HEK293T (cell line): Measurements from ENCODE around the gene TEC.
"Not testable (repeated sequence)": the region's sequence is repeated elsewhere in the genome, so short reads cannot be mapped to it uniquely, and the experiment has no call there.

Source experiments
- CTCF ChIA-PET: fragments of 350-600 bp; formaldehyde crosslinking; extraction: SDS; loops from one replicate; lab custom pipeline; 2021; ENCODE audit warnings: antibody characterized with exemption, inconsistent platforms; lab: Yijun Ruan, JAX
- POLR2A ChIA-PET: fragments of 350-600 bp; formaldehyde crosslinking; extraction: SDS; loops from one replicate; lab custom pipeline; 2020; ENCODE audit warnings: antibody characterized with exemption, inconsistent platforms; lab: Yijun Ruan, JAX
- DNase-seq: peaks from one replicate; pipeline ENCODE4 v3.0.0; 2012; ENCODE audit warnings: mixed read lengths; ENCODE audit errors: extremely low spot score
- ARNT ChIP-seq: fragments of 450-650 bp; IDR thresholded peaks from 2 replicates; pipeline ENCODE4 v1.6.1; 2017; ENCODE audit warnings: mild to moderate bottlenecking
- BHLHE40 ChIP-seq: fragments of 450-650 bp; IDR thresholded peaks from 2 replicates; pipeline ENCODE4 v1.6.1; 2016; ENCODE audit warnings: mild to moderate bottlenecking, moderate library complexity, borderline replicate concordance
- CTBP1 ChIP-seq: fragments of 450-650 bp; IDR thresholded peaks from 2 replicates; pipeline ENCODE4 v1.6.1; 2016; ENCODE audit warnings: borderline replicate concordance
- ELF4 ChIP-seq: fragments of 450-650 bp; IDR thresholded peaks from 2 replicates; pipeline ENCODE4 v1.6.1; 2017; ENCODE audit warnings: antibody characterized with exemption
- FOXK2 ChIP-seq: fragments of 450-650 bp; IDR thresholded peaks from 2 replicates; pipeline ENCODE4 v1.6.1; 2016; ENCODE audit warnings: mild to moderate bottlenecking
- FOXM1 ChIP-seq: fragments of 450-650 bp; IDR thresholded peaks from 2 replicates; pipeline ENCODE4 v1.6.1; 2017; ENCODE audit warnings: mild to moderate bottlenecking, borderline replicate concordance
- HDGF ChIP-seq: fragments of 450-650 bp; IDR thresholded peaks from 2 replicates; pipeline ENCODE4 v1.6.1; 2017; ENCODE audit warnings: antibody characterized with exemption, borderline replicate concordance
- L3MBTL2 ChIP-seq: fragments of 450-650 bp; conservative IDR thresholded peaks from 2 replicates; pipeline ENCODE4 v1.6.1; 2016; ENCODE audit warnings: mild to moderate bottlenecking
- LEF1 ChIP-seq: fragments of 450-650 bp; IDR thresholded peaks from 2 replicates; pipeline ENCODE4 v1.6.1; 2017; ENCODE audit warnings: mild to moderate bottlenecking, borderline replicate concordance
- NFRKB ChIP-seq: fragments of 450-650 bp; IDR thresholded peaks from 2 replicates; pipeline ENCODE4 v1.6.1; 2016; ENCODE audit warnings: mild to moderate bottlenecking, moderate library complexity
- PKNOX1 ChIP-seq: fragments of 450-650 bp; IDR thresholded peaks from 2 replicates; pipeline ENCODE4 v1.6.1; 2016
- SP1 ChIP-seq: fragments of 450-650 bp; IDR thresholded peaks from 2 replicates; pipeline ENCODE4 v1.6.1; 2017
- SUZ12 ChIP-seq: fragments of 450-650 bp; IDR thresholded peaks from 2 replicates; pipeline ENCODE4 v1.6.1; 2016; ENCODE audit warnings: mild to moderate bottlenecking
- TARDBP ChIP-seq: fragments of 450-650 bp; IDR thresholded peaks from 2 replicates; pipeline ENCODE4 v1.6.1; 2016
- ZNF384 ChIP-seq: fragments of 450-650 bp; IDR thresholded peaks from 2 replicates; pipeline ENCODE4 v1.6.1; 2016

The TEC gene

GRCh38 chr4:48290146-48290772, 20.6 kb upstream of the TEC start:
- TF ChIP-seq SUZ12 (no peak), CTBP1 (no peak), TARDBP (no peak), SP1 (no peak), ZNF384 (no peak), FOXM1 (no peak)
- peak; percentile 55 for DNase-seq
- POLR2A ChIA-PET = no interaction called here
- CTCF ChIA-PET = interaction anchor here (0.9 to 1.0 kb wide), 2 partner anchors 13 to 18 kb away, joined by 3 read pairs; no protein-coding TSS in a partner anchor

- POLR2A ChIA-PET, DNase-seq, CTCF ChIA-PET: not testable (repeated sequence)
Measured at GRCh38 chr4:48286060-48286459, 16.4 kb upstream of the TEC start.

GRCh38 chr4:48285640-48286039, 16.0 kb upstream of the TEC start:
- CTCF ChIA-PET, POLR2A ChIA-PET, DNase-seq: not testable (repeated sequence)

- no peak for DNase-seq
- TF ChIP-seq HDGF (no peak), SUZ12 (no peak), LEF1 (no peak), L3MBTL2 (no peak), FOXM1 (no peak), NFRKB (no peak), PKNOX1 (no peak), TARDBP (no peak), CTBP1 (no peak), ARNT (no peak)
- ChIA-PET CTCF (no interaction called here), POLR2A (no interaction called here)
Measured at GRCh38 chr4:48275686-48276085, 6.0 kb upstream of the TEC start.

GRCh38 chr4:48275247-48275646, 5.6 kb upstream of the TEC start:
- POLR2A ChIA-PET = no interaction called here
- CTCF ChIA-PET = interaction anchor here (0.8 kb wide), 1 partner anchor 138 kb away, joined by 3 read pairs; no protein-coding TSS in a partner anchor
- no peak for TF ChIP-seq BHLHE40
- no peak for TF ChIP-seq SUZ12
- DNase-seq = no peak

GRCh38 chr4:48271626-48272025, 2.0 kb upstream of the TEC start:
- POLR2A ChIA-PET = no interaction called here
- no peak for DNase-seq
- TF ChIP-seq TARDBP = no peak
- CTCF ChIA-PET = no interaction called here

- POLR2A ChIA-PET = no interaction called here
- TF ChIP-seq LEF1 (no peak), ELF4 (no peak), HDGF (no peak), CTBP1 (no peak), SP1 (no peak), BHLHE40 (no peak), FOXK2 (no peak)
- DNase-seq = no peak
- CTCF ChIA-PET = interaction anchor here (0.6 kb wide), 1 partner anchor 61 kb away, joined by 4 read pairs; no protein-coding TSS in a partner anchor
Measured at GRCh38 chr4:48270951-48271473, 1.4 kb upstream of the TEC start.

- ChIA-PET POLR2A (no interaction called here), CTCF (interaction anchor here (0.6 kb wide), 1 partner anchor 60 kb away, joined by 4 read pairs; no protein-coding TSS in a partner anchor)
- no peak for DNase-seq
- TF ChIP-seq HDGF (no peak), CTBP1 (no peak), FOXM1 (no peak), PKNOX1 (no peak), SP1 (no peak), TARDBP (no peak), BHLHE40 (no peak), ZNF384 (no peak)
Measured at GRCh38 chr4:48270523-48270897, 872 bp upstream of the TEC start.
